ENCODE data around the gene RAPGEF6.
"Not testable (repeated sequence)": the region's sequence is repeated elsewhere in the genome, so short reads cannot be mapped to it uniquely, and the experiment has no call there.

Gene RAPGEF6

DNA sequence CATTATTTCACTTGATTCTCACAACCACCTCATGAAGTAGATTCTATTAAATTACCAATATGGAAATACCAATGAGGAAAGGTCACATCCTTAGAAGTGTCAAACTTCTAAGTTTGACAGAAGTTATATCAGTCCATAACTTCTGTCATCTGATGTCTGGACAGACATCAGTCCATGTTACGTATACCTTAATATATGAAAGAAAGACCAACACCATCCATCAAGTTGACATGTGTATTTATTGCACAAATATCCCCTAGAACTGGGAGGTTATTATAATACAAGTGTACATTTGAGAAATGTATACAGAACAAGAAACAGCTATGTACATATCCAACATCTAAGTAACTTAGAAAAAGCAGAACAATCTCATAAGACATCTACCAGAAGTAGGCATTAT lies 6.5 kb upstream of the RAPGEF6 start:
- DNase-seq: no peak

DNA sequence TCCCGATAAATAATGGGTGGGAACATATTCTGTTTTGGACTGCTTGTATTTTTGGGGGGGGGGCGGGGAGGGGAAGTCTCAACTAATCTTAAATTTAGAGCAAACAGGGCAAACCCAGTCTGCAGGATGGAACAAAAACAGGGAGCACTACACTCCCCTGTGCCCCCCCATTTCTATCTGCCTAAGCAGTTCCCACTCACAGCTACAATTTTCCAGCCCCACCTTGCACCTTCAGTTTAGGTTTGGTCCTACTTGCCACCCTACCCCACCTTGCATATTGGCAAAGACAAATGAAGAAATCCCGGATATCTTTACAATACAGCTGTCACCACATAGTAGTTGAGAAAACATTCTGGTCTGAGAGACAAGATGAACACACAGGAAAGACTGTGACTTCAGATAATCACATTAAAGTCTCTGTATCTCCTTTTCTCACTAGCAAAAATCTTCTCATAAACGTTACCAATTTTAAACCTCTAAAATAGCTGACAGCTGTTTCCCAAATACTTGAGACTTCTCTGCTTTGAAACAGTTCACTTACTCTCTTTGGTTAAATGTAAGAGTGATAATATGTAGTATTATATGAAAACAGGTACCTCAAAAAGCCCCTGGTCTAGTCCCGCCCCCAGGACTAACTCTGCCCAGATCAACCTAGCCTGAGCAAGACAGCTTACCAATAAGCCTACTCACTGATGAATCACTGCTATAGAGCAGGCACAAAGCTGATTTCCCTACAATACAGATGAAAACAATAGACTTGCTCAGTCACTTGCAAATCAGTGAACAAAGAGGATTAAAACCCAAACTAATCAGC lies 5.2 kb upstream of the RAPGEF6 start:
- DNase-seq: peak; percentile 79

DNA sequence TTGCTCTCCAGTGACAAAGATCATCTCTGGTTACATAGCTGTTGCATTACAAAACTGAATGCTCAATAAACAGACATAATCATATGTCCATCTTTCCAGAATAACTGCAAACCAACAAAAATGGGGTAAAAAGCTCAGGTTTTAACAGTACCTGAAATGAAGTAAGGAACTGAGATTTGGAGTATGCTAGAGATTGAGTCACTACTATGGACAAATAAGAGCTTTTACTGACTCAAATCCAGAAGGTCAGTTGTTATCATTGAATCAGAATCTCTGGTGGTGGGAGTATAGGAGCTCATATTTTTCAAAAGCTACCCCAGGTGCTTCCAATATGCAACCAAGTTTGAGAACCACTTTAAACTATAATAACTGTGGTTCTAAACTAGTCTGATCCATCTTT lies 4.1 kb upstream of the RAPGEF6 start:
- DNase-seq: no peak

DNA sequence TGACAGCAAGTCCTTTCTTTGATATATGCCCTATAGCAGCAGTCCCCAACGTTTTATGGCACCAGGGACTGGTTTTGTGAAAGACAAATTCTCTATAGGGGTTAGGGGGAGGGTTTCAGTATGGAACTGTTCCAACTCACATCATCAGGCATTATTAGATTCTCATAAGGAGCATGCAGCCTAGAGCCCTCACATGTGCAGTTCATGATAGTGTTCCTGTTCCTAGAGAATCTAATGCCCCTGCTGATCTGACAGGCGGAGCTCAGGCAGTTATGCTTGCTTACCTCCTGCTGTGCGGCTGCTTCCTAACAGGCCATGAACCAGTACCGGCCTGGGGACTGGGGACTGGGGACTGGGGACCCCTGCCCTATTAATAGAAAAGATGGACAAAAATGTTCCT lies 2.7 kb upstream of the RAPGEF6 start:
- DNase-seq: peak; percentile 29

DNA sequence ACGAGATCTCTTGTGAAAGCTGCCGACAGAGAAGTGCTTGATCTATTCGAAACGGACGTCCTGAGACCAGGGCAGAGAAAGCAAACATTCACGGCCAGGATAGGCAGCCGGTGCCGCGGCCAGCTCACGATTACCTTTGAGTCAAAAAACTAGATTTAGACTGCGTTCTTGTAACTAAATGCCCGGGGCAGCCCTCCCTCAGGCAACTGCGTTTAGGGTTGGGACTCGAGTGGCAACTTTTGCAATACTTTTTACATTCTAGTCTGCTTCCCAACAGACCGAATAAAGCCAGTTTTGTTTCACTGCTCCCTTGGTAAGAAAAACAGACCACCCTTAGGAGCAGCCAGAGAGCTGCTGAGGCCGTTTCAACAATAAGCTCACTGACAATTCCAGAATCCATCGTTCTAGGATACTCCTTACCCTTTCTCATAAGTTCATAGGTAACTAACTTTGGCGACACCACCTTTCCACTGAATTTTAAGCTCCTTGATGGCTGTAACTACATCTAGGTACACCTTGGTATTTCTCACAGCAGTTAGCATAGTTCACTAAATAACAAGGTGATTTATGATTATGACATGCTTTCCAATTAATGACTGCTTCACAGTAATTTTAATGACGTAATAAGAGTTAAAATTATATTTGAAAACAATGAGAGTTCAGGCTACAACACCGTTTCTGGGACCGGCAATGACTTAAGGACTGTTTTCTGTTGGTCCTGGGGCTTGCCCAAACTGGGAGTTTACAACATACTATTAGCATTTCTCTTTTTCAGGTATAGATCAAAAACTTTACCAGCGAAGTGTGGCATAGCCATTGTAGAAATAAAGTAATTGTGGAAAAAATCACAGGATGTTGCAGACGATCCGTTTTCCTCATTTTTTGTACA lies 899 bp upstream of the RAPGEF6 start:
- peak; percentile 75 for DNase-seq

DNA sequence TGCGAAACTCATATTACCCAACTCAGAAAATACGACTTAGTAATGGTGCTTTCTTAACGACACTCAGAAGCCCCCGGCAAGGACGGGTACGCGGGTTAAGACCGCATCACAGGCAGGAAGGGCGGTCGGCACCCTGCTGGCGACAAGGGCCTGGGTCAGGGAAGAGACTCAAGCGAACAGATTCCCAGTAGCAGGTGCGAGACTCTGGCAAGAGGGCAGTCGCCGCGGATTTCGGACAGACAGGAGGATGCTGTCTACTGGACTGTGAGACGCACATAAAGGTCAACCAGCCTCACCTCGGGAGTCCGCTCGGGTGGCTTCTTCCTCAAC lies 398 bp downstream of the RAPGEF6 start:
- DNase-seq: peak; percentile 84

DNA sequence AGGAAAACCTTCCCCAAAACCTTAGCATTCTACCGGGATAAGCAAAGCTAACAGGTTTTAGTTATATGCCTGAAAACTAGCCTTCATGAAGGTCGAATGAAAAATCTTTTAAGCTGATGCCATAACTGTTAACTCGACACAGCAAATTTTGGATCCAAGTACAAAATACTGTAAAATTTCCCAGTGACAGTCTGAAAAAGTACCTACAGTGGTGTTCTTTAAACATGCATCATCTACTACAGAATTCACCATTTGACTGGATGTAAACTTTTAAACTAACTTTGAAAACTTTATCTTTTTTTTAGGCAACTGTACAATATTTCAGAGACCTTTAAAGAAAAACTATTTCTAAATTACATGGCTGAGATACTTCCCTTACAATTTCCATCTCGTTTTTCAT lies 791 bp downstream of the RAPGEF6 start:
- no peak for DNase-seq

DNA sequence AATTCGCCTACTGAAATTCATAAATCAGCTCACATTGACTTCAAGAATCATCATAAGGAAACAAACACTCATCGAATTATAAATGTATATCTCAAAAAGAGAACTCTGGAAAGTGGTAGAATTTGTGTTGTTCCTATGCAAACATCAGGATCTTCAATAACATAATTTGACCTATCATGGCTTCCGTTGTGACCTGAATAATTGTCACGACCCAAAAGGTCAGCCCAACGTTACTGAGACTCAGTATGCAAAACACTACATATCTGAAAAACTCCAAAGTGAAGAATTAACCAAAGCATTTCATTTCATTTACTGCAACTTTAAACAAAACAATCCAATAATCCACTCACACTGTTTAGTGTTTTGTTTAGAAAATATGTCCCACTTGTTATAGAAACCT lies 1.2 kb downstream of the RAPGEF6 start:
- peak; percentile 50 for DNase-seq

DNA sequence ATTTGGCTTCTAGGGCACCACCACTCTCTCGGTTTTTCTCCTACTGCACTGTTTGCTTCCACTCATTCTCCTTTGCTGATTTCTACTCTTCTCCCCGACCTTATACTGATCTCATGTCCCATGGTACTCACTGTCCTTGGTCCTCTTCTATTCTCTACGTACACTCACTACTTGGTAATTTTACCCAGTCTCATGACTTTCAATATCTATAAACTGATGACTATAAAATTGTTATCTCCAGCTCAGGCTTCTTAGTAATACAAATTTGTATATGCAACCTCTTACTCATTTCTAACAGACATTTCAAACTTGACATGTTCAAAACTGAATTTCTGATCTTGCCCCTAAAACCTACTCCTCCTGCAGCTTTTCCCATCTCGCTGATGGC lies 4.1 kb downstream of the RAPGEF6 start:
- DNase-seq: no peak

DNA sequence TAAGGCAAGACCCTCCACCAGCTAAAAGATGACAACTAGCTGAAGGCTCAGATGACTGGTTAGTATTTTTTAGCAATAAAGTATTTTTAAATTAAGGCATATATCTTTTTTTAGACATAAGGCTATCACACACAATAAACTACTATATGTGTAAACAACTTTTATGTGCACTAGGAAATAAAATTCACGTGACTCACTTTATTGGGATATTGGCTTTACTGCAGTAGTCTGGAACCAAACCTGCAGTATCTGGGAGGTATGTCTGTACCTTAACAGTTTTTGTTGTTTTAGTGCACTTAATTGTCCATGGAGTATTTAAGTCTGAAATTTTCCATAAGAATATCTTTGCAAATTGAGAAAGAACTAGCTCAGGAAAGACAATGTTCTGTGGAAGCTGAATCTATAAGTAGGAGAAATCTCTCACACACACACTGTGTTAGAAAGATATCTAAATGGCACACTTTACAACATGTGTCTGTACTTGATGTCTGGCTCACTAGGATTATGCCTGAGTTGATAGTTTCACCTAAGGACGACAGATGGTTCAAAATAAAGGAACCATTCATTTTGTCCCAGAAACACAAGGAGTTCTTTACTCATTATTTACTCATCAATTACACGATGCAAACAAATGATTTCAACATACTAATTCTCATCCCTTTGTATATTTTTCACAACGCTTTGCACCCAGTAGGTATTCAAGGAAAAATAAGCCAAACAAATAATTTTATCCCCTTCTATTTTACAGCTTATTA lies 4.6 kb downstream of the RAPGEF6 start:
- DNase-seq: peak; percentile 63

DNA sequence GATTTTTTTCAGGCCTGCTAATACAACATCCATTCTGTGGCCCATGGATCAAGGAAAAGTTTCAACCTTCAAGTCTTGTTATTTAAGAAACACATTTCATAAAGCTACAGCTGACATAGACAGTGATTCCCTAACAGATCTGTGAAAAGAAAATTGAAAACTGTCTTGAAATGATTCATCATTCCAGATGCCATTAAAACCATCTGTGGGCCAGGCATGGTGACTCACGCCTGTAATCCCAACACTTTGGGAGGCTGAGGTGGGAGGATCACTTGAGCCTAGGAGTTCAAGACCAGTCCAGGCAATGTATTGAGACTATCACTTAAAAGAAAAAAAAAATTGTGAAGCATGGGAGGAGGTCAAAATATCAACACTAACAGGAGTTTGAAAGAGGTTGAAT lies 6.0 kb downstream of the RAPGEF6 start:
- DNase-seq: no peak

DNA sequence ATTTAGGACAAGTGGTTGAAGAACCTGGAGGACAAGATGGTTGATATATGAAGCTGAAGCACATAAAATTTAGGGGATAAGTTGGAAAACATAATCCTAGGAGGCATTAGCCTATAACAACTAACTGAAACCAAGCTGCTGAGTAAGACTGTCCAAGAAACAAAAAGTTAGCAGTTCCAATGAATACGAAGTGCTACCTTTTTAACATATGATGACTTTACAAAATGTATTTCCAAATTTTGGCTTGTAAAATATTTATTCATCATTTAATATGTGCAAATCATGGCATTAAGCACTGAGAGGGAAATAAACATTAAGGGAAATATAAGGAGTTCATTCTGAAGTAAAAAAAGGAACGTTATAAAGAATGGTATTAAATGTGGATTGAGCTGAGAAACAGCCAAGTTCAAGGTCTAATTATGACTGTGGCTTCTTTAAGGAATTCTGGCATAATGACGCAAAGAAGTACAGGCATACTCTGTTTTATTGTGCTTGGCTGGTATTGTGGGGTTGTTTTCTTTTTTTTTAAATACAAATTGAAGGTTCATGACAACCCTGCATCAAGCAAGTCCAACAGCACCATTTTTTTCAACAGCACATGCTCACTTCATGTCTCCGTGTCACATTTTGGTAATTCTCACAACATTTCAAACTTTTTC lies 7.7 kb downstream of the RAPGEF6 start:
- DNase-seq: no peak

DNA sequence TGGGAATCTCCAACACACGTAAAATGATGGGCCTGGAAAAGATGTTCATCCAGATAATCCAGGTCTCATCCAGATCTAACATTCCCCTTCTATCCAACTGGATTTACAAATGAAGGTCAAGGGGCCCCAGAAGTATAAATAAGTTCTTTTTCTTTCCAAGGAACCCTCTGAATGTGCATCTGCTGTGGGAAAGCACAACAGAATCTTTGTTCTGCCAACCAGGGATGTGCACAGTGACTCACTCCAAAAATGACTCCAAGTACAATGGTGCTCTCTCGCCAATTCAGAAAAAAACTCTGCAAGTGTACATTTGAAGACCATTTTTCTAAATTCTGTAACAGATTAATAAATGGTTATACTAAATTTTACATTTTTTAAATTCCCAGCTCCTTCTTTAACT lies 12.4 kb downstream of the RAPGEF6 start:
- no peak for DNase-seq

DNA sequence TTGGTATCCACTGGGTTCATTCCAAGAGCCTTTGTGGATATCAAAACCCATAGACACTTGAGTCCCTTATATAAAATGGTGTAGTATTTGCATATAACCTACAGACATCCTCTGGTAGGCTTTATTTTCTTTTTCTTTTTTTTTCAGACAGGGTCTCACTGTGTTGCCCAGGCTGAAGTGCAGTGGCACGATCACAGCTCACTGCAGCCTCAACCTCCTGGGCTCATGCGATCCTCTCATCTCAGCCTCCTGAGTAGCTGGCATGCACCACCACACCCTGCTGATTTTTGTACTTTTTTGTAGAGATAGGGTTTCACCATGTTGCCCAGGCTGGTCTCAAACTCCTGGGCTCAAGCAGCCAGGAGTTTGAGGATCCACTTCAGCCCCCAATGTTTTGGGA lies 13.9 kb downstream of the RAPGEF6 start:
- DNase-seq: not testable (repeated sequence)

DNA sequence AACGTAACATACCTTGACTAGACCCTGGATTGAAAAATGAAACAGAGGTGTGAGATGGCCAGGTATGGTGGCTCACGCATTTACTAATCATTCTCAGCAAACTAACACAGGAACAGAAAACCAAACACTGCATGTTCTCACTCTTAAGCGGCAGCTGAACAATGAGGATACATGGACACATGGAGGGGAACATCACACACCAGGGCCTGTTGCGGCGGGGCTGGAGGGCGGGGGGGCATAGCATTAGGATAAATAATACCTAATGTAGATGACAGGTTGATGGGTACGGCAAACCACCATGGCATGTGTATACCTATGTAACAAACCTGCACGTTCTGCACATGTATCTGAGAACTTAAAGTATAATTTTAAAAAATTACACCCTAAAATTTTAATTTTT lies 15.9 kb downstream of the RAPGEF6 start:
- no peak for DNase-seq

DNA sequence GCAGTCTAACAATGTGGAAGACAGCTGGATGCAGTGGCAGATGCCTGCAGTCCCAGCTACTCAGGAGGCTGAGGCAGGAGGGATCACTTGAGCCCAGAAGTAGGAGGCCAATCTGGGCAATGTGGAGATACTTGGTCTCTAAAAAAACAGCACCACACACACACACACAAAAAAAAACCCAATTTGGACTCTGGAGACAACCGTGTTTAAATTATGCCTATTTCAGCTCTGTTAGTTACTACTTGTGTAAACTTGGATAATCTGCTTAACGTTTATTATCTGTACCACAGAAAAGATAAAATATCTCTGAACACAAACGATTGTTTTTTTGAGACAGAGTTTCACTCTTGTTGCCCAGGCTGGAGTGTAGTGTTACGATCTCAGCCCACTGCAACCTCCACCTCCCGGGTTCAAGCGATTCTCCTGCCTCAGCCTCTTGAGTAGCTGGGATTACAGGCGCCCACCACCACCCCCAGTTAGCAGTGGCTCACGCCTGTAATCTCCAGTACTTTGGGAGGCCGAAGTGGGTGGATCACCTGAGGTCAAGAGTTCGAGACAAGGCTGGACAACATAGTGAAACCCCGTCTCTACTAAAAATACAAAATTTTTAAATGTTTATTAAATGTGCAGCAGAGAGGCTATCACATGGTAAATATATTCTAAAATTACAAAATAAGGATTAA lies 17.7 kb downstream of the RAPGEF6 start:
- no peak for DNase-seq

DNA sequence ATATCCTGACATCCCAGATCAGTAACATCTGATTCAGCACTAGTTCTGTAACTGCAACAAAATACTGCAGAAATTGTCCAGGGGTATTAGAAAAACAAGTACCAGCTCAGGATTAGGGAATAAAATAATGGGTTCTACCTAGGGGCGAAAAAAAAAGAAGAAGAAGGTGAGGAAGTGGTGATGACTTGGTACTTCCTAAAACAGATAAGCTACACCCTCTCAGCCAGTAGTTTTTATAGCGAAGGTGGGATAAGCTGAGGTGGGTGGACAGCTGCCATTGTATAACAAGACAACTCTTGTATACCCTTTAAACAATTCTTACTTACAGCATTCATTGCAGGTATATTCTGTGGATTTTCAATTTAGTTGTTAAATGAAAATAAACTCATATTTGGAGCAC lies 19.1 kb downstream of the RAPGEF6 start:
- no peak for DNase-seq

DNA sequence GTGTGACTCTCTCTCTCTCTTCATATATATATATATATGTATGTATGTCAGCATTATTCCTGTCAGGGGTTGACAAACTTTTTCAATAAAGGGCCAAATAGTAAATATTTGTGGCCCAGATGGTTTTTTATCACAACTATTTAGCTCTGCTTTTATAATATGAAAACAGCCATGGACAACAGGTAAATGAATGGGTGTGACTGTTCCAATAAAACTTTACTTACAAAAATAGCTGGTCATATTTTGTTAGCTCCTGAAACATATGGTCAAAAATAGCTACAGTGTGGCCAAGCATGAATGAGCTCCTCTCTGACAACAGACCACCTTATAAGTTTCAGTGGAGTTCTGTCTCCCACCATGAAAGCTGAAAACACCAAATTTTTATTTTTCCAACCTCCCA lies 21.6 kb downstream of the RAPGEF6 start:
- no peak for DNase-seq

DNA sequence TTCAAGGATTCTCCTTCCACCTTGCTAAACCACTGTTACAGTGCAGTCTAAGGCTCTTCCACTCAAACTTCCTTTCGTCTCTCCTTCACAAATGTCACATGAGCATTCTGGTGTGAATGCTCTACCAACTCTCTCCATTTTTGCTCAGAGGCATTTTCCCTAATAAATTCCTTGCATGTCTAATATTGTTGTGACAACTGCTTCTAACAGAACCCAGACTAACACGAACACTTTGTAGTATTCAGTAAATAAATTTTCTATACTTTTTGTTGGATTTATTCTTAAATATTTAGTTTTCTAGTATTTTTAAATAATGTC lies 24.0 kb downstream of the RAPGEF6 start:
- no peak for DNase-seq

DNA sequence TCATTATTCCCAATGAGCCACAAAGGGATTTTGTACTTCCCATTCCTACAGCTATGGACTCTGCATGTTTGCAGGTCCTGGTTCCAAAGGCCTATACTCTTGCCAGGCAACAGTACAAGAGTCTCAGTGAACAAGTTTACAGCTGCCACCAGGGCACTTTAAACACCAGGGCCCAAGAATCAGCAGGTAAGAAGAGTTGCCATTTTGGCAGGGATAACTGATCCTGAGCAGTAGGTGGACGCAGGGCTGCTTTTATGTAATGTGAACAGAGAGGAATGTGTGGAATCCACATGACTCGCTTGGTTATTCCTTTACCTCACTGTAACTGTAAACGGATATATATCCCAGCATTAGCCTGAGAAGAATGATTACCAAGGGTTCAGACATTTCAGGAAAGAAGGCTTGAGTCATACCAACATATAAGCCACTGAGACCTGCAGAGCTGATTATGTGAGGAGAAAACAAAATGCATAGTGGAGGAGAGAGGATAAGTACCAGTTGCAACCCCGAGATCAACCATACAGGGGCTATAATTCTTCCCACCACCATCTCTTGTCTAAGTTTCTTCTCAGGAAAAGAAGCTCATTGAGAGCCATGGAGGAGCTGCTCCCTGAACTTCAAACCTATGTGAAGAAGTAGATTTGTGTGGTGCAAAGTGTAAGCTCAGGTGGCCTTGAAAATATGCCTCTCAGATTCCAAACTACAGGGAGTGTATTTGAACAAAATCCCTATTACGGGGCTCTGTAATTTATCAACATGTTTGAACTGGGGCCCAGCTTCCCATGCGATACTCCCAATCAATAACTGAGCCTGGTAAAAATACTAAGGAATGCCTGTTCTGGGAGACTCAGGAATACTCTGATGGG lies 24.6 kb downstream of the RAPGEF6 start:
- DNase-seq: no peak

DNA sequence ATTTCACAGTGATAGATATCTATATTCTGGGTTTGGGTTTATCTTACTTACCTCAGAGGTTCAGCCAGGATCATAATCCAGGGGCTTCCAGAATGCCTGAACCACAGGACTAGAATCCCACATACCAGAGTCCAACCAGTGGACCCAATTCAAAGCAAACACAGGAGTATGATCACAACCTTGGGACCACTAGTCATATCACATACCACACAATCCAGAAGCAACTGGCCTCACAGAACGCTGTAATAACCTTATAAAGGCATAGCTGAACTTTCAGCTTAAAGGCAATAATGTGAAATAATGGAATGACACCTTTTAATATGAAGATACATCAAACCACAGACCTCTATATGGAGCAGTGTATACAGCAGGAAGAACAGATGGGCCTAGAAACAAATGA lies 25.3 kb downstream of the RAPGEF6 start:
- no peak for DNase-seq

DNA sequence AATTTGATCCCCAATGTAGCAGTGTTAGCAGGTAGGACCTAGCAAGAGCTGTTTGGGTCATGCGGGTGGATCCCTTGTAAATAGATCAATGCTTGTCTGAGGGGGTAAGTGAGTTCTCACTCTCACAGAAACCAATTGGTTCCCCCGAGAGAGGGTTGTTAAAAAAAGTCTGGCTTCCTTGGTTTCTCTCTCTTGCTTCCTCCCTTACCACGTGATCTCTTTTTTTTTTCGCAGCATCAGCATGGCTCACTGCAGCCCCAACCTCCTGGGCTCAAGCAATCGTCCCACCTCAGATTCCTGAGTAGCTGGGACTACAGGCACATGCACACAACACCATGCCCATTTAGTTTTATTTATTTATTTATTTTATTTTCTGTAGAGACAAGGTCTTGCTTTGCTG lies 26.4 kb downstream of the RAPGEF6 start:
- no peak for DNase-seq
